OCI-LY7 (cell line): ENCODE results near the gene SOX4. TPM values are rescaled to one million over a fixed set of nuclear protein-coding genes. Genes with fewer than 3 reads are reported as not detected.

ENCODE experiments used
- BruUV-seq: library from RNA; stranded (reverse); fragments of 400-500 nt; replicated peaks from 2 replicates; lab custom pipeline; 2021; lab: Mats Ljungman, UMichigan
- CTCF ChIA-PET: fragments of 300-600 bp; sonication (Branson Sonifier 250); formaldehyde crosslinking; loops from one replicate; lab custom pipeline; 2022; ENCODE audit warnings: antibody characterized with exemption; ENCODE audit not compliant: unreplicated experiment; lab: Charles Lee
- POLR2A ChIA-PET: fragments of 300-600 bp; sonication (Branson Sonifier 250); formaldehyde crosslinking; loops from one replicate; lab custom pipeline; 2022; ENCODE audit warnings: antibody characterized with exemption; lab: Charles Lee
- DNase-seq: peaks from one replicate; pipeline ENCODE4 v3.0.0-alpha.2; 2015; ENCODE audit warnings: low spot score
- H2AFZ ChIP-seq: fragments of 200-600 bp; sonication (generic), shearing (Covaris generic); 2 replicates; pipeline ENCODE4 v1.6.1; 2014; ENCODE audit warnings: mild to moderate bottlenecking, antibody characterized with exemption, low read length, moderate library complexity
- H3K27ac ChIP-seq: fragments of 200-600 bp; sonication (generic); 2 replicates; pipeline ENCODE4 v1.5.1; 2014; ENCODE audit warnings: mixed run types, low read depth, mild to moderate bottlenecking, moderate library complexity, low read length, inconsistent platforms; ENCODE audit not compliant: poor library complexity, severe bottlenecking
- H3K36me3 ChIP-seq: fragments of 200-600 bp; sonication (generic); 2 replicates; pipeline ENCODE4 v1.6.1; 2014; ENCODE audit warnings: mild to moderate bottlenecking, antibody characterized with exemption, low read length, moderate library complexity, mixed read lengths; ENCODE audit not compliant: insufficient read depth
- H3K4me1 ChIP-seq: fragments of 200-600 bp; sonication (generic); 2 replicates; pipeline ENCODE4 v1.5.1; 2014; ENCODE audit warnings: mild to moderate bottlenecking, low read length; ENCODE audit not compliant: insufficient read depth, poor library complexity, severe bottlenecking
- H3K4me2 ChIP-seq: fragments of 200-600 bp; sonication (generic); 2 replicates; pipeline ENCODE4 v1.6.1; 2014; ENCODE audit warnings: mild to moderate bottlenecking, low read length
- H3K4me3 ChIP-seq: fragments of 200-600 bp; sonication (generic); 2 replicates; pipeline ENCODE4 v1.5.1; 2014; ENCODE audit warnings: mild to moderate bottlenecking, low read depth, low read length; ENCODE audit not compliant: poor library complexity, severe bottlenecking
- H3K79me2 ChIP-seq: fragments of 200-600 bp; sonication (generic); 2 replicates; pipeline ENCODE4 v1.6.1; 2016; ENCODE audit warnings: low read depth, mild to moderate bottlenecking, low read length, moderate library complexity, mixed read lengths; ENCODE audit not compliant: insufficient read depth
- H3K9me2 ChIP-seq: fragments of 200-600 bp; sonication (generic); 2 replicates; pipeline ENCODE4 v1.6.1; 2016; ENCODE audit warnings: mild to moderate bottlenecking, low read length, mixed read lengths; ENCODE audit not compliant: insufficient read depth
- H3K9me3 ChIP-seq: fragments of 200-600 bp; sonication (generic); 2 replicates; pipeline ENCODE4 v1.6.1; 2014; ENCODE audit warnings: mild to moderate bottlenecking, mixed run types, low read length, mixed read lengths
- H4K20me1 ChIP-seq: fragments of 200-600 bp; sonication (generic); 2 replicates; pipeline ENCODE4 v1.6.1; 2014; ENCODE audit warnings: mild to moderate bottlenecking, antibody characterized with exemption, low read length, moderate library complexity, mixed read lengths; ENCODE audit not compliant: insufficient read depth
- EZH2phosphoT487 ChIP-seq: fragments of 200-600 bp; sonication (generic); IDR thresholded peaks from 2 replicates; pipeline ENCODE4 v1.6.1; 2018; ENCODE audit warnings: low read depth, borderline replicate concordance, mild to moderate bottlenecking, mixed run types, antibody characterized with exemption, low read length, moderate library complexity, mixed read lengths
- intact Hi-C: fragments of 100-400 bp; cut with micrococcal nuclease; formaldehyde crosslinking; loops from one replicate; pipeline ENCODE4 v1.10.0; 2022; ENCODE audit not compliant: unreplicated experiment
- total RNA-seq, 2 experiments: library from RNA; depleted of rRNA in 1 of 2; stranded (reverse); fragments of >200 nt in 1 of 2; shearing (Covaris generic) in 1 of 2; gene quantifications; 2 replicates each; pipeline ENCODE4 v1.2.3, GENCODE V29; 2014 to 2022
- TF ChIP-seq, protein P1 (sequence below): fragments of 200-600 bp; sonication (generic); conservative IDR thresholded peaks from 2 replicates; pipeline ENCODE4 v1.5.1; 2014; ENCODE audit warnings: mild to moderate bottlenecking, antibody characterized with exemption, low read length, moderate library complexity, mixed read lengths

The SOX4 gene
- total RNA-seq, 2 experiments from 2014 or later, result 55.2 to 58.1 TPM

DNA sequence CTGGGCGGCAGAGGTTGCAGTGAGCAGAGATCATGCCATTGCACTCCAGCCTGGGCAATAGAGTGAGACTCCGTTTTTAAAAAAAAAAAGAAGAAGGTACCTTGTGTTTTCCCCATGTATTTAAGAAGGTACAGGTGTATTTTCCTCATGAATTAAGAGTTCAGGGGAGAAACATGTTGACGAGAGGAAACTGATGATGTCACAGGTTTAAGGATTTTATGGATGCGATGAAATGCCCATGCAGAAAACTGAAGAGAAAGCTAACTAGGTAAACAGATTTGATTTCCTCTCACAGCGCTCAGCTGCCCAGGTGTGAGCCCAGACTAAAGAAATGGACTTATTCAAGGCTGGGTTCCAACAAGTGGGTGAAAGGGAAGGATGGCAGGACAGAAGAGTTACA lies 38.4 kb upstream of the SOX4 start:
- BruUV-seq, result no TSS peak
- Histone ChIP-seq H4K20me1 (no peaks in the 10 kb centered on the region), H3K27ac (no peak overlapping the region), H3K4me3 (no peak overlapping the region), H3K4me2 (no peak overlapping the region), H3K79me2 (no peaks in the 10 kb centered on the region), H2AFZ (no peak overlapping the region), H3K36me3 (no peaks in the 10 kb centered on the region), H3K9me2 (no peaks in the 10 kb centered on the region), H3K4me1 (no peaks in the 10 kb centered on the region), H3K9me3 (no peaks in the 10 kb centered on the region)
- TF ChIP-seq, protein P1, sequence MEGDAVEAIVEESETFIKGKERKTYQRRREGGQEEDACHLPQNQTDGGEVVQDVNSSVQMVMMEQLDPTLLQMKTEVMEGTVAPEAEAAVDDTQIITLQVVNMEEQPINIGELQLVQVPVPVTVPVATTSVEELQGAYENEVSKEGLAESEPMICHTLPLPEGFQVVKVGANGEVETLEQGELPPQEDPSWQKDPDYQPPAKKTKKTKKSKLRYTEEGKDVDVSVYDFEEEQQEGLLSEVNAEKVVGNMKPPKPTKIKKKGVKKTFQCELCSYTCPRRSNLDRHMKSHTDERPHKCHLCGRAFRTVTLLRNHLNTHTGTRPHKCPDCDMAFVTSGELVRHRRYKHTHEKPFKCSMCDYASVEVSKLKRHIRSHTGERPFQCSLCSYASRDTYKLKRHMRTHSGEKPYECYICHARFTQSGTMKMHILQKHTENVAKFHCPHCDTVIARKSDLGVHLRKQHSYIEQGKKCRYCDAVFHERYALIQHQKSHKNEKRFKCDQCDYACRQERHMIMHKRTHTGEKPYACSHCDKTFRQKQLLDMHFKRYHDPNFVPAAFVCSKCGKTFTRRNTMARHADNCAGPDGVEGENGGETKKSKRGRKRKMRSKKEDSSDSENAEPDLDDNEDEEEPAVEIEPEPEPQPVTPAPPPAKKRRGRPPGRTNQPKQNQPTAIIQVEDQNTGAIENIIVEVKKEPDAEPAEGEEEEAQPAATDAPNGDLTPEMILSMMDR, result no peak
- TF ChIP-seq EZH2phosphoT487, result no peak
- DNase-seq, result no peak
- ChIA-PET POLR2A (interaction anchor here (0.6 kb wide), 2 partner anchors 14 to 33 kb away, joined by 3 read pairs; no protein-coding TSS in a partner anchor), CTCF (no interaction called here)
- intact Hi-C loops, result no loop called here

DNA sequence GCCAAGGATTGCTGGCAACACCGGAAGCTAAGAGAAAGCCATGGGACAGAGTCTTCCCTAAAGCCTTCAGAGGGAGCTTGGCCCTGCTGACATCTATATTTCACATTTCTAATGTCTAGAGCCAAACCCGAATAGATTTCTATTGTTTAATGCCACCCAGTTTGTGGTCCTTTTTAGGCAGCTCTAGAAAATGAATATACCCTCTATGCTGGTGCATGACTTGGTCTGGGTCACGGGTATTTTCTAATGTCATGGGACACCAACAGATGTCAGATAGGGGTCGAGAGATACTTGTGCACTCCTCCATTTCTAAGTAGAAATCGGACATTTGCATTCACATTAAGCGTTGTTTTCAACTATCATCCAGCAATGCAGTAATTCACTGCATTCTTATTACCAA lies 37.0 kb upstream of the SOX4 start:
- no peak overlapping the region for H2AFZ ChIP-seq
- H3K4me3 ChIP-seq, result no peak overlapping the region
- no peaks in the 10 kb centered on the region for H3K36me3 ChIP-seq
- no TSS peak for BruUV-seq
- TF ChIP-seq, protein P1, result no peak
- TF ChIP-seq EZH2phosphoT487, result no peak
- H3K79me2 ChIP-seq, result no peaks in the 10 kb centered on the region
- intact Hi-C loops, result no loop called here
- H3K4me1 ChIP-seq, result no peaks in the 10 kb centered on the region
- no peak overlapping the region for H3K27ac ChIP-seq
- no peaks in the 10 kb centered on the region for H4K20me1 ChIP-seq
- no peaks in the 10 kb centered on the region for H3K9me2 ChIP-seq
- no peak overlapping the region for H3K4me2 ChIP-seq
- ChIA-PET POLR2A (no interaction called here), CTCF (no interaction called here)
- no peaks in the 10 kb centered on the region for H3K9me3 ChIP-seq
- no peak for DNase-seq

DNA sequence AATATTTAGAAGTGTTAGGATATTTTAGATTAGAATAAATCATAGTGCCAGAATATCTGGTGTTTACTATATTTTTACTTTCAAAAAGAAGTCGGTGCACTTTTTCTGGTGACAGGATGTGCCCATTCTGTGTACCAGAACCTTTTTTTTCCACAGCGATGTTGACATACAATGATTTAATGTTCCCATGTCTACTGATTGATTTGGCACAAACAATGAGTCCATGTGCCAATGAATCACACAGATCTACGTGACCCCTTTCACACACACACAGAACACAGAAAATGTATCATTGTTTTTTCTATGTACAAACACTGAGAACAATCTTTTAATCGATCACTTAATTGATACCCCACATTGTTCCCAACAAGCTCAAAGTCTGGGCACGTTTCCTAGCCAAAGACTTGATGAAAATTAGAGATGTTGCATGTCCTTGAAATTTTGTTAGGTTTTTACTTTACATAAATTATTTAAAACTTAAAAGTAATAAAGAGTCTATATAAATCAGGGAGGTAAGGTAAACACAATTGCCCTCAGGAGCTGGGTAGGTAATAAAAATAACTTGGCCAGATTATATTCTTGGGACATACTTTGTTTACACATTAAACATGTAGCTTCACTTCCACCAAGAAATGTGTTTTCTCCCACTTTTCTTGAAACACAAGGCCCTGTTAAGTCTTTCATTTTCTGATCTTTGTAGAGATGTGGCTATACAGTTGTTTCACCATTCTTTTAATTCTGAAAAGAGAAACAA lies 36.4 kb upstream of the SOX4 start:
- Histone ChIP-seq H3K9me2 (no peaks in the 10 kb centered on the region), H3K4me3 (no peak overlapping the region), H3K4me2 (no peak overlapping the region), H4K20me1 (no peaks in the 10 kb centered on the region), H3K27ac (no peak overlapping the region), H3K9me3 (no peaks in the 10 kb centered on the region), H2AFZ (no peak overlapping the region), H3K4me1 (no peaks in the 10 kb centered on the region), H3K36me3 (no peaks in the 10 kb centered on the region), H3K79me2 (no peaks in the 10 kb centered on the region)
- intact Hi-C loops, result no loop called here
- POLR2A ChIA-PET, result interaction anchor here (0.6 kb wide), 1 partner anchor 233 kb away, joined by 3 read pairs; no protein-coding TSS in a partner anchor
- TF ChIP-seq, protein P1, result no peak
- TF ChIP-seq EZH2phosphoT487, result no peak
- BruUV-seq, result no TSS peak
- CTCF ChIA-PET, result no interaction called here
- DNase-seq, result no peak
